Activated T-cell treated with anti-CD3 and anti-CD28 coated beads, Interleukin-2, amount 50 U/mL, for 24 hours (primary cell): ENCODE measurements around the gene PRKAR1B.

Source experiments
- DNase-seq: peaks from one replicate; pipeline ENCODE4 v3.0.0-alpha.2; 2020
- H3K27ac Mint-ChIP-seq: 2 replicates; pipeline ENCODE4 v1.8.0; 2020; ENCODE audit warnings: mild to moderate bottlenecking, mixed read lengths
- H3K27me3 Mint-ChIP-seq: 2 replicates; pipeline ENCODE4 v1.8.0; 2020; ENCODE audit warnings: mixed read lengths
- H3K36me3 Mint-ChIP-seq: 2 replicates; pipeline ENCODE4 v1.8.0; 2020; ENCODE audit warnings: low read depth, mixed read lengths
- H3K4me1 Mint-ChIP-seq: 2 replicates; pipeline ENCODE4 v1.8.0; 2020; ENCODE audit warnings: low read depth, mixed read lengths
- H3K4me3 Mint-ChIP-seq: 2 replicates; pipeline ENCODE4 v1.8.0; 2020; ENCODE audit warnings: mild to moderate bottlenecking, moderate library complexity, mixed read lengths
- H3K9me3 Mint-ChIP-seq: 2 replicates; pipeline ENCODE4 v1.8.0; 2020; ENCODE audit warnings: mixed read lengths

Gene PRKAR1B

GRCh38 chr7:727104-727805 is at the start of gene PRKAR1B:
Gene PRKAR1B (minus strand): TSS chr7:727281. CDS start chr7:711505, 15,776 bp downstream.
- Mint-ChIP-seq H3K9me3 (peaks cover 6% of the 10 kb centered on the region), H3K27ac (peak within 1 kb of the TSS; percentile 91), H3K27me3 (no peaks in the 10 kb centered on the region), H3K4me3 (peak within 1 kb of the TSS; percentile 88), H3K36me3 (peaks cover 69% of the 10 kb centered on the region), H3K4me1 (peaks cover 43% of the 10 kb centered on the region)
- peak; percentile 66 for DNase-seq

- no peak for DNase-seq
- Mint-ChIP-seq H3K36me3 (peaks cover 88% of the 10 kb centered on the region), H3K27me3 (no peaks in the 10 kb centered on the region), H3K27ac (no peak overlapping the region), H3K9me3 (no peaks in the 10 kb centered on the region), H3K4me3 (no peak overlapping the region), H3K4me1 (no peaks in the 10 kb centered on the region)
Observed at GRCh38 chr7:776381-776780, 49.3 kb upstream of the PRKAR1B start.

- Mint-ChIP-seq H3K4me1 (no peaks in the 10 kb centered on the region), H3K27me3 (no peaks in the 10 kb centered on the region), H3K27ac (no peak overlapping the region), H3K4me3 (no peak overlapping the region), H3K36me3 (peaks cover 86% of the 10 kb centered on the region), H3K9me3 (no peaks in the 10 kb centered on the region)
- peak; percentile 84 for DNase-seq
Observed at GRCh38 chr7:774161-775109, 47.4 kb upstream of the PRKAR1B start.

- Mint-ChIP-seq H3K27me3 (no peaks in the 10 kb centered on the region), H3K4me1 (no peaks in the 10 kb centered on the region), H3K4me3 (no peak overlapping the region), H3K9me3 (no peaks in the 10 kb centered on the region), H3K36me3 (peaks cover 89% of the 10 kb centered on the region), H3K27ac (no peak overlapping the region)
- DNase-seq = no peak
Observed at GRCh38 chr7:773622-773915, 46.5 kb upstream of the PRKAR1B start.

GRCh38 chr7:772861-773621 is 46.0 kb upstream of the PRKAR1B start:
- no peaks in the 10 kb centered on the region for H3K9me3 Mint-ChIP-seq
- no peaks in the 10 kb centered on the region for H3K4me1 Mint-ChIP-seq
- no peak for DNase-seq
- no peak overlapping the region for H3K4me3 Mint-ChIP-seq
- H3K36me3 Mint-ChIP-seq = peaks cover 88% of the 10 kb centered on the region
- no peaks in the 10 kb centered on the region for H3K27me3 Mint-ChIP-seq
- no peak overlapping the region for H3K27ac Mint-ChIP-seq

- no peak overlapping the region for H3K27ac Mint-ChIP-seq
- H3K36me3 Mint-ChIP-seq = peaks cover 89% of the 10 kb centered on the region
- H3K9me3 Mint-ChIP-seq = no peaks in the 10 kb centered on the region
- no peaks in the 10 kb centered on the region for H3K27me3 Mint-ChIP-seq
- no peak overlapping the region for H3K4me3 Mint-ChIP-seq
- DNase-seq = no peak
- no peaks in the 10 kb centered on the region for H3K4me1 Mint-ChIP-seq
Observed at GRCh38 chr7:772392-772791, 45.3 kb upstream of the PRKAR1B start.

GRCh38 chr7:772005-772294 is 44.9 kb upstream of the PRKAR1B start:
- no peaks in the 10 kb centered on the region for H3K4me1 Mint-ChIP-seq
- H3K27ac Mint-ChIP-seq = no peak overlapping the region
- no peak overlapping the region for H3K4me3 Mint-ChIP-seq
- H3K27me3 Mint-ChIP-seq = no peaks in the 10 kb centered on the region
- no peaks in the 10 kb centered on the region for H3K9me3 Mint-ChIP-seq
- no peak for DNase-seq
- peaks cover 90% of the 10 kb centered on the region for H3K36me3 Mint-ChIP-seq

GRCh38 chr7:771234-772004 is 44.3 kb upstream of the PRKAR1B start:
- DNase-seq = no peak
- Mint-ChIP-seq H3K36me3 (peaks cover 87% of the 10 kb centered on the region), H3K9me3 (no peaks in the 10 kb centered on the region), H3K4me3 (no peak overlapping the region), H3K27me3 (no peaks in the 10 kb centered on the region), H3K4me1 (no peaks in the 10 kb centered on the region), H3K27ac (no peak overlapping the region)

GRCh38 chr7:770741-771166 is 43.7 kb upstream of the PRKAR1B start:
- Mint-ChIP-seq H3K4me3 (no peak overlapping the region), H3K4me1 (no peaks in the 10 kb centered on the region), H3K9me3 (no peaks in the 10 kb centered on the region), H3K27me3 (no peaks in the 10 kb centered on the region), H3K36me3 (peaks cover 87% of the 10 kb centered on the region), H3K27ac (no peak overlapping the region)
- no peak for DNase-seq

- no peak overlapping the region for H3K27ac Mint-ChIP-seq
- no peak overlapping the region for H3K4me3 Mint-ChIP-seq
- no peaks in the 10 kb centered on the region for H3K9me3 Mint-ChIP-seq
- peaks cover 87% of the 10 kb centered on the region for H3K36me3 Mint-ChIP-seq
- DNase-seq = no peak
- H3K4me1 Mint-ChIP-seq = no peaks in the 10 kb centered on the region
- no peaks in the 10 kb centered on the region for H3K27me3 Mint-ChIP-seq
Observed at GRCh38 chr7:770336-770735, 43.3 kb upstream of the PRKAR1B start.

- peaks cover 91% of the 10 kb centered on the region for H3K36me3 Mint-ChIP-seq
- no peaks in the 10 kb centered on the region for H3K4me1 Mint-ChIP-seq
- no peaks in the 10 kb centered on the region for H3K9me3 Mint-ChIP-seq
- H3K4me3 Mint-ChIP-seq = no peak overlapping the region
- DNase-seq = no peak
- H3K27ac Mint-ChIP-seq = no peak overlapping the region
- H3K27me3 Mint-ChIP-seq = no peaks in the 10 kb centered on the region
Observed at GRCh38 chr7:768881-769504, 41.9 kb upstream of the PRKAR1B start.

GRCh38 chr7:767941-768731 is 41.1 kb upstream of the PRKAR1B start:
- no peaks in the 10 kb centered on the region for H3K4me1 Mint-ChIP-seq
- H3K9me3 Mint-ChIP-seq = no peaks in the 10 kb centered on the region
- H3K27ac Mint-ChIP-seq = peak overlapping the region; percentile 40
- H3K4me3 Mint-ChIP-seq = no peak overlapping the region
- no peaks in the 10 kb centered on the region for H3K27me3 Mint-ChIP-seq
- DNase-seq = no peak
- peaks cover 92% of the 10 kb centered on the region for H3K36me3 Mint-ChIP-seq

- H3K36me3 Mint-ChIP-seq = peaks cover 92% of the 10 kb centered on the region
- no peak overlapping the region for H3K27ac Mint-ChIP-seq
- no peaks in the 10 kb centered on the region for H3K9me3 Mint-ChIP-seq
- H3K27me3 Mint-ChIP-seq = no peaks in the 10 kb centered on the region
- no peaks in the 10 kb centered on the region for H3K4me1 Mint-ChIP-seq
- H3K4me3 Mint-ChIP-seq = no peak overlapping the region
- DNase-seq = no peak
Observed at GRCh38 chr7:767580-767940, 40.5 kb upstream of the PRKAR1B start.
